ENCODE data around the gene SLC25A44. TPM values are rescaled to one million over a fixed set of nuclear protein-coding genes. Genes with fewer than 3 reads are reported as not detected.
"Not testable (repeated sequence)": the region's sequence is repeated elsewhere in the genome, so short reads cannot be mapped to it uniquely, and the experiment has no call there.

Gene SLC25A44
- polyA plus RNA-seq, 3 donors: 28.4 to 38.0 (median 29.6) TPM

GRCh38 chr1:156196445-156196844 is 2.5 kb downstream of the SLC25A44 start:
- DNase-seq: no peak

DNA sequence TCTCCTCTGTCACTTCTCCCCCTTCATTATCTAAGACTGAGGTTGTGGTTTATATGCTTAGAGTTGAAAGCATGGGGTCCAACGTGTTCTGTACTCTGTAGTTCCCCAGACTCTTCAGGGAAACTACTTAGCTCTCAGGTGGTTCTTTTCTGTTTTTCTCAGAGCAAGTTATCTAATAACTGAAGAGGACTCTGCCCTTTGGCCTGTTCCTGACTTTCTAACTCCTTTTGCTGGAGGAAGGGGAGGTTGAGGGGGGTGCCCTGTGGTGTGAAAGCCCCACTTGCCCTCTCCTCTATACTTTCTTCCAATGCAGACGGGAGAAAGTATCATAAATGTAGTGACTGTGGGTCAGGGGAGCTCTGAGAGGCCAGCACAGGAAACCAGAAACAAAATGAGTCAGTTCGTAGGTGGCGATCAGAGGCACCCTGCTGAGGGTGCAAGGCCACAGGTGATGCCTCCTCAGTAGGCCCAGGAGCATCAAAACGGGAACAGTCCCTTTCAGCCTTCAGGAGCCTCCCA is 5.0 kb downstream of the SLC25A44 start:
- no peak for DNase-seq

- DNase-seq: no peak
Observed at GRCh38 chr1:156200044-156200443, 6.1 kb downstream of the SLC25A44 start.

DNA sequence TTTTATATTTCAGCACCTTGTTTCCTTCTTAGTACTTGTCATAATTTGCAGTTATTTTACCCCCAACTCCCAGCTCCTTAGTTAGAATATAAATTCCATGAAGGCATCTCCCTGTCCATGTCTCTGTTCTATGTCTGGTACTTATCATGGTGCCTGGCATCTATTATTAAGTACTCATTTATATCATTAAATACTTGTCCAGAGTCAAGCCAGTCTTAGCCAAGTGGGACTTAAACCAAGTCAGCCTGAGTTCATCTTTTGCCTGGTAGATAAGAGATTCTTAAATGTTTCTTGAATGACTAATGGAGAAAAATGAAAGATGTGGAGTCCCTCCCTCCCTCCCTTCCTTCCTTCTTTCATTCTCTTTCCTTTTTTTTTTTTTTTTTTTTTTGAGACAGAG is 9.4 kb downstream of the SLC25A44 start:
- DNase-seq: no peak

- no peak for DNase-seq
Observed at GRCh38 chr1:156204686-156205085, 10.8 kb downstream of the SLC25A44 start.

GRCh38 chr1:156211243-156211642 is 17.3 kb downstream of the SLC25A44 start:
- no peak for DNase-seq

- DNase-seq: no peak
Observed at GRCh38 chr1:156212130-156212529, 18.2 kb downstream of the SLC25A44 start.

GRCh38 chr1:156212833-156213643 is 19.1 kb downstream of the SLC25A44 start, which contains the start of gene PMF1:
Gene PMF1 (plus strand): TSS chr1:156213007. CDS start chr1:156213016, 9 bp downstream.
- peak; percentile 96 for DNase-seq

DNA sequence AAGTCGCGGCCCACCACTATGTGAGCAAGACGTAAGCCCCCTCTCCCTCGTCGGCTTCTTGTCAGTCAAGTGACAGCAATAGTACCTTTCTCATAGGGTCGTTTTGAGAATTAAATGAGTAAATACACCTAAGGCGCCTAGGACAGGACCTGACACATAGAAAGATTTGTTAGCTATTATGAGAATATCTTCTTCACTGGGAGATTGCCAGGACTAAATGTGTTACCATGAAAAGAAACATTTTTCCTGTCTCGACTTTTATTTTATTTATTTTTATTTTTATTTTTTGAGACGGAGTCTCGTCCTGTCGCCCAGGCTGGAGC is 19.7 kb downstream of the SLC25A44 start:
- DNase-seq: no peak

DNA sequence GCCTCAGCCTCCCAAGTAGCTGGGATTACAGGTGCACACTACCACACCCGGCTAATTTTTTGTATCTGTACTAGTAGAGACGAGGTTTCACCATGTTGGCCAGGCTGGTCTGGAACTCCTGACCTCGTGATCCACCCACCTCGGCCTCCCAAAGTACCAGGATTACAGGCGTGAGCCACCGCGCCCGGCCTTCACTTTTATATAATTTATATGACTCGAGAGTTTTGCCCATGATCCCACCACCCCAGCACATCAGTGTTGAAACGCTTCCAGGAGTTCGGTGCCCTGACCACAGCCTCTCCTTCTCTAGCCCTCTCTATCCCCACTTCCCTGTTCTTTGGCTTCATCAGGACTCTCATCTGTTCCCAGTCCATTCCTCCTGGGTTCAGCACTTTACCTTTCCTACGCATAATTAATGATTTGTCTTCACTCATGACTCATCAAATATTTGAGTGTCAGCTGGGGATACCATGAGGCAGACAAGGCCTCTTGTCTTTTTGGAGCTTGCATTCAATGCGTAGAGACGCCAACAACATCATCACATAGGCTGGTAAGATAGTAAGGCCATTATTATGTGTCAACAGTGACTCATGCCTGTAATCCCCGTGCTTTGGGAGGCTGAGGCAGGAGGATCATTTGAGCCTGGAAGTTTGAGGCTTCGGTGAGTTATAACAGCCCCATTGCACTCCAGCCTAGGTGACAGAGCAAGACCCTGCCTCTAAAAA is 20.3 kb downstream of the SLC25A44 start:
- DNase-seq: no peak

- DNase-seq: not testable (repeated sequence)
Observed at GRCh38 chr1:156216361-156217086, 22.6 kb downstream of the SLC25A44 start.

DNA sequence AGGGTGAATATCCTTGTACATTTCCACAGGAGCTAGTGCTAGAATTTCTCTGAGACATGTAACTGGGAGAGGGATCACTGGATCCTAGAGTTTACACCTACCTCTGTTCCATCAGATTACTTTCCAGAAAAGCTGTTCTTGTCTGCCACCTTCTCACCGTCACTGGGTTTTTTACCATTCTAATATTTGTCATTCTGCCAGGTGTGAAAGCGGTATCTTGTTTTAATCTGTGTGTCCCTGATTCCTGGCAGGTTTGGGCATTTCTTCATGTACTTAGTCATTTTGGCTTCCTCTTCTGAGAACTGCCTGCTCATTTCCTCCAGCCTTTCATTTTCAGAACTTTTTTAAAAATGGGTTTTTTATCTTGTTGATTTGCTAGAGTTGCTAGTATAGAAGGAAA is 24.0 kb downstream of the SLC25A44 start:
- no peak for DNase-seq

- DNase-seq: no peak
Observed at GRCh38 chr1:156220226-156220625, 26.3 kb downstream of the SLC25A44 start.

GRCh38 chr1:156221986-156222692 is 28.2 kb downstream of the SLC25A44 start:
- no peak for DNase-seq

DNA sequence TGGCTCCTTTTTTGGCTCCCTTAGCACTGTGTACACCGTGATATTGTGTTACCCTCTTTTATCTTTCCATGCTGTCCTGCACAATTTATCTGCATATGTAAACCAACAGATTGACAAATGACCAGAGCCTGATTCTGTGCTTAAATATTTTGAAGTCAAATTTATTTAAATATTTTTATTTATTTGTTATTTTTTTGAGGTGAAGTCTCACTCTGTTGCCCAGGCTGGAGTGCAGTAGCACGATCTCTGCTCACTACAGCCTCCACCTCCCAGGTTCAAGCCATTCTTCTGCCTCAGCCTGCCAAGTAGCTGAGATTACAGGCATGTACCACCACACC is 31.7 kb downstream of the SLC25A44 start:
- DNase-seq: no peak

- no peak for DNase-seq
Observed at GRCh38 chr1:156226116-156226538, 32.2 kb downstream of the SLC25A44 start.

DNA sequence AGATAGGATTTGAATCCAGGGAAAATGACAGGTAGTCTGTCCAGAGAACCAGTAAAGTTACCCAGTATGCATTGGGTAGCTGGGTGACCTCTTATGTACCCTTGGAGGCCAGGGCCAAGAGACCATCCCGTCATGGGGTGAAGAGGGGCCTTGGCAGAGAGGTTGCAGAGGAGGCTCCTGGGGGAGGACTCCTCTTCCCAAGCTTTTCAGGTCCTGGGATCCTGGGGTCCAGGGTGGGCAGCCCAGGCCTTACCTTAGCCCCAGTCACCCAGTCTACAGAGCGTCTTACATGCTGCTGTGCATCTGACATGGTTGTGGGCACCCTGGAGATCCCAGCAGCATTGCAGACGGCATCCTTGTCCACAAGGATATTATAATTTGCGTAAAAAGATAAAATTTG is 32.9 kb downstream of the SLC25A44 start:
- DNase-seq: no peak

GRCh38 chr1:156228501-156228900 is 34.6 kb downstream of the SLC25A44 start:
- no peak for DNase-seq

- no peak for DNase-seq
Observed at GRCh38 chr1:156229809-156230472, 36.0 kb downstream of the SLC25A44 start.

- DNase-seq: no peak
Observed at GRCh38 chr1:156230473-156230837, 36.6 kb downstream of the SLC25A44 start.

DNA sequence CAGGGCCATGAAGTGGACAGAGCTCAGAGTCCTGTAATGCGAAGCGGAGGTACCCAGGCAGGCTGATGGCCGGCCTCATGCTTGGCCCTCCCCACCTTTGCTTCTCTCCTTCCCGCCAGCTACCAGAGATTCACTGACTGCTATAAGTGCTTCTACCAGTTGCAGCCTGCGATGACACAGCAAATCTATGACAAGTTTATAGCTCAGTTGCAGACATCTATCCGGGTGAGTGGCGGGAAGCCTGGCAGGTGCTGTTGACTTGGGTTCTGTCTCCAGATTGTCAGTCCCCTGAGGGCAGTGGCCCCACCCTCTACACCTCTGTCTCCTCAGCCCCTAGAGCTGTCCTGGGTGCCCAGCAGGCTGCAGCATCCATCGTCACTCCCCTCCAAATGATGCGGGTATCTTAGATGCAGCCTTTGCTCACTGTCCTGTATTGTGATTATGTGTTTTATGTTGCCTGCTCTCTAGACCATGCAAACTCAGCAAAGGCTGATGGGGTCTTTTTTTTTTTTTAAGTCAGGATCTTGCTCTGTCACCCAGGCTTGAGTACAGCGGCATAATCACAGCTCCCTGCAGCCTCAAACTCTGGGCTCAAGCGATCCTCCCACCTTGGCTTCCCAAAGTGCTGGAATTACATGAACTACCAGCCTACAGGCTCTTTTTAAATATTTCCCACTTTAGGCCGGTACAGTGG is 38.4 kb downstream of the SLC25A44 start:
- no peak for DNase-seq
